ENCODE results near the gene FOLR3.
A peak's percentile ranks its signal among the peaks of the same experiment; 100 is the strongest.
"Not testable (repeated sequence)": the region's sequence is repeated elsewhere in the genome, so short reads cannot be mapped to it uniquely, and the experiment has no call there.

The FOLR3 gene

DNA sequence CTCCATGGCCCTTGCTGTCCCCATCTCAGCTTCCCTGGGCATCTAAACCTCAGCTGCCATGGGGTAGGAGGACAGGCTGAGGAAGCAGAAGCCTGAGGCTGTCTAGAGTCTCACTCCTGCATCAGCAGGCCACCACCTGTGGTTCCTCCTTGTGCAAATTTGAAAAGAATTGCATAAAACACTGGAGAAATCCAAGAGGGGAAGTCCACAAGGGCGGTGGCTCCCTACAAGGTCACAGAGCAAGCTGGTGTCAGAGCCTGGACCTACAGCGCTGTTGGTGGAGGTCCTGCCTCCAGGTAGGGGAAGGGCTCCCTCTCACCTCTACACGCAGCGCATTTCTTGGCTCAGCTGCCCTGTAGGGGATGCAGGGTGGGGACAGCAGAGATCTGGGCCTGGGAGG lies at the start of gene FOLR3:
Gene FOLR3, plus strand, starts transcription at position 253 of the 400 bp plus-strand sequence. CDS start 228 bp downstream, outside the sequence.
- DNase-seq, result not testable (repeated sequence)

DNA sequence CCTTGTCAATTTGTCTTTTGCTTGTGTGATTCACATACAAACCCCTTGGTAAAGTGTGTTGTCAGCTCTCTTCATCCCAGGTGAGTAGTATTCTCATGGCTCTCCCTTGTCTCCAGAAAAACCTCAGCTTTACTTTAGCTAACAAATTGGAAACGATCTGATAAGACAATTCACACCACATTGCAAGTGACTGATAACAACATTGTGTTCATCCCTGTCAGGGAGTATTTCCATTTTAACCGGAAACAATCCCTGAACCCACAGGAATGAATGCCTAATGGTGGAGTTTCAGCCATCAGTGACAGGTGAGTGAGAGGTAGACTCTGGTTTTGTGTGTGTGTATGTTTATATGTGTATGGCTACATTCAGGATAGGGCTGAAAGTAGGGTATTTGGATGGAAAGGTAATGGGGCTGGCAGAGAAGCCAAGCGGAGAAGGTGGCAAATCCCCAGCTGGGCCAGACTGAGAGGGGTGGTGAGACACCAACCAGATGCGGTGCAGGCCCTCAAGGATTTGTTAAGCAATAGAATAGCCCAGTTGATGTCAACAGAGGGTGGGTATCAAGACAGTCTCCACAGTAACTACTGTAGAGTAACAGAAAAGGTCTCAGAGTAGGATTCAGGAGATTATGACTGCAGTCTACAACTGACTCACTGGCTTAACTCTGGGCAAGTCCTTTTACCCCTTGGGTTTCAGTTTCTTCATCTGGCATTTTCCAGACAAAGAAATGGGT lies 47.3 kb upstream of the FOLR3 start:
- DNase-seq, result no peak

GRCh38 chr11:72091292-72091691 lies 44.2 kb upstream of the FOLR3 start:
- DNase-seq, result peak; percentile 87

GRCh38 chr11:72098741-72099140 lies 36.8 kb upstream of the FOLR3 start:
- DNase-seq, result no peak

DNA sequence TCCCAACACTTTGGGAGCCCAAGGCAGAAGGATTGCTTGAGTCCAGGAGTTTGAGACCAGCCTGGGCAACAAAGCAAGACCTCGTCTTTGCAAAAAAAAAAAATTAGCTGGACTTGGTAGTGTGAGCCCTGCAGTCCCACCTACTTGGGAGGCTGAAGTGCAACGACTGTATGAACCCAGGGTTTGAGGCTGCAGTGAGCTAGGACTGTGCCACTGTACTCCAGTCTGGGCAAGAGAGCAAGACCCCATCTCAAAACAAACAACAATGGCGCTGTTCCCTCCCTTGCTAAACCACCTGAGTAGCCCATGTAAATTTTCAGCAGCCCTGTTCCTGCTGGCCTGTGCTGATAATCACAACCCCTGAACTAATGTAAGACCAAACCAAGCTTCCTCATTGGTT lies 35.5 kb upstream of the FOLR3 start:
- no peak for DNase-seq

- DNase-seq, result no peak
Observed at GRCh38 chr11:72100462-72100861, 35.1 kb upstream of the FOLR3 start.

DNA sequence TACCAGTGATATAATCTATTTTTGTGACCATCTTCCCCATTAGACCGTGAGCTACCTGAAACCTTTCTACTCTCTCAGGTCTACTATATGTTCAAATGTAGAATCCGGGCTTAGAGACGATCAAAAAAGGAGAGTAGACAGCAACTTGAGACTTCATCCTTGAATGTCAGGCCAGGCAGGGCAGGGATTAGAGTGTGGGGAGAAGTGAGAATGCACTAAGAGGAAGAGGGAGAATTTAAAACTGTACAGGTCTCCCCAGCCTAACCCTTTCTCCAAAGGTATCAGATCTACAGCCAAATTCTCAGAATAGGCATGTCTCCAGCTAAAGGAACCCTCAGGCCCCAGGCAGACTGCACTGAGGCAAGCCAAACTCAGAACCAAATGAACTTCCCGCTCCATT lies 33.4 kb upstream of the FOLR3 start:
- DNase-seq, result no peak

DNA sequence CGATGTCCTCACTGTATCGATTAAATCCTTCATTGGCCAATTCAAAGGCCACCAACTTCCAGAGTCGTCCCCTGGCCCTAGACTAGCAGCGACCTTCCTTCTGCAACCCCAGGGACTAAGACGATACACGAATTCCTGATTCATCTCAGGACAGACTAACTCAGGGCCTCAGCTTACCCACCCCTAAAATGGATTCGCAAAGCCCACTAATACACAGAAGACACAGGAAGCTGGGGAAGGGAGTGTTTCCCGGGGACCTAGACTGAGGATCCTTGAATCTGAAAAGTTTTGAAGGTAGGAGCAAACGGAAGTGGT lies 32.9 kb upstream of the FOLR3 start:
- DNase-seq, result no peak

GRCh38 chr11:72102946-72103753 lies 32.4 kb upstream of the FOLR3 start, which contains the start of gene LAMTOR1:
Gene LAMTOR1 (minus strand): TSS chr11:72103297. CDS start chr11:72103224, 73 bp downstream.
- DNase-seq, result peak; percentile 99

DNA sequence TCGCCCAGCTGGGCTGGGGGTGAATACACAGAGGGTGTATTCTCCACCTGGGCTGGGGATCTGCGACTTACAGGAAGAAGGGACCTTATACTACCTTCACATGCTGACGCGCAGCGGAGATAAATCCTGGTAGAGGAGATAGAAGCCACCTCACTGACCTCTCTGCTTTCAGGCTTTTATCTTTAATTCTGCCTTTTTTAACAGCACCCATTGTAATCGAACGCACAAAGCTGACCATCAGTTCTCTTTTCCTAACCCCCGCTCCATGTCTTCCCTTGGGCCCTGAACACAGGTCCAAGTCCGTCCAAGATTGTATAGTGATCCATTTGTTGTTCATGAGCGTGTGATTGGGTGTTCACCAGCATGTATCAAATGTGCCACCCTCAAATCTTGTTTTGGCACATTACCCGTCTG lies 31.8 kb upstream of the FOLR3 start:
- DNase-seq, result no peak

DNA sequence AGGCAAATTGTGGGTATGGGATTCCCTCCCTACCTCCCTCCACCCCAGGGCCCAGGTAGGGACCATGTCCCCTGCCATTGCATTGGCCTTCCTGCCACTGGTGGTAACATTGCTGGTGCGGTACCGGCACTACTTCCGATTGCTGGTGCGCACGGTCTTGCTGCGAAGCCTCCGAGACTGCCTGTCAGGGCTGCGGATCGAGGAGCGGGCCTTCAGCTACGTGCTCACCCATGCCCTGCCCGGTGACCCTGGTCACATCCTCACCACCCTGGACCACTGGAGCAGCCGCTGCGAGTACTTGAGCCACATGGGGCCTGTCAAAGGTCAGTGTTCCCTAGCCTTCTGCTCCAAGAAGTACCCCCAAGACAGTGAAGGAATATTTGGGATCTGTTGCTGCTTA lies 29.6 kb upstream of the FOLR3 start, which contains the start of gene TOMT:
Gene TOMT, plus strand, starts transcription at position 37 of the 400 bp plus-strand sequence. Its CDS starts 28 bp downstream, at position 65.
- DNase-seq, result no peak

DNA sequence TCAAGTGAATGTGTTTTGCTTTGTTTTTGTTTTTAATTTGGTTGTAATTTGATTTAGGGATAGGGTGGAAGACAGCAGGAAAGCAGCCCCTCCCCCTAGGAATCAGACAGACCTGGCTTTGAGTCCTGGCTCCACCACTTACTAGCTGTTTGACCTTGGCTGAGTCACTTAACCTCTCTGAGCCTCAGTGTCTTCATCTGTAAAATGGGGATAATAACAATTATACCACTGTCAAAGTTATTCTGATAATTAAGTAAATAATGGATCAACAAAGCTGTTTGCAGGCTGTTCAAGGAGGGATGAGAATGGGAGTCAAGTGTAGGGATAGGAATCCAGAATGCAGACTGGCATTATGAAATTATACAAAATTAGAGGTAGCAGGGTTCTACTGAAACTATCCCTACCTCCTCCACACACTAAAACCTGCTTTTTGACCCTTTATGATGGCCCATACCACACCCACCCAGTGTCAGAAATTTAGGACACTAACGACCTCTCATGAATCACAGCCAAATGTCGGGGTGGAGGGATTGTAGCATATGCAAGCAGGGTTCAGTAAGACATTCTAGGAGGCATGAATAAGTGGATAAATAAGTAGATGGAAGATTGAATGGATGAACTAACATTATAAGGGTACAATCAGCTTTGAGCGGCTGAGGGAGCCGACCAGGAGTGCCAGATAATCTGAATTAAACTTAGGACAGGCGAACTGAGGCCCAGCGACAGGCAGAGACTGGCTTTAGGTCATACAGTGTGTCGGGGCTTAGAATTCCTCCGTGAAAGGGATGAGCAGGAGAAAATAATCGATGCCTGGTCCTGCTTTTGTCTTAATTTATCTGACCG lies 24.0 kb upstream of the FOLR3 start:
- no peak for DNase-seq

GRCh38 chr11:72112143-72112977 lies 23.2 kb upstream of the FOLR3 start, which contains the start of gene ANAPC15:
Gene ANAPC15 (minus strand): TSS chr11:72112695. CDS start chr11:72111276, 1,419 bp downstream.
- peak; percentile 99 for DNase-seq

DNA sequence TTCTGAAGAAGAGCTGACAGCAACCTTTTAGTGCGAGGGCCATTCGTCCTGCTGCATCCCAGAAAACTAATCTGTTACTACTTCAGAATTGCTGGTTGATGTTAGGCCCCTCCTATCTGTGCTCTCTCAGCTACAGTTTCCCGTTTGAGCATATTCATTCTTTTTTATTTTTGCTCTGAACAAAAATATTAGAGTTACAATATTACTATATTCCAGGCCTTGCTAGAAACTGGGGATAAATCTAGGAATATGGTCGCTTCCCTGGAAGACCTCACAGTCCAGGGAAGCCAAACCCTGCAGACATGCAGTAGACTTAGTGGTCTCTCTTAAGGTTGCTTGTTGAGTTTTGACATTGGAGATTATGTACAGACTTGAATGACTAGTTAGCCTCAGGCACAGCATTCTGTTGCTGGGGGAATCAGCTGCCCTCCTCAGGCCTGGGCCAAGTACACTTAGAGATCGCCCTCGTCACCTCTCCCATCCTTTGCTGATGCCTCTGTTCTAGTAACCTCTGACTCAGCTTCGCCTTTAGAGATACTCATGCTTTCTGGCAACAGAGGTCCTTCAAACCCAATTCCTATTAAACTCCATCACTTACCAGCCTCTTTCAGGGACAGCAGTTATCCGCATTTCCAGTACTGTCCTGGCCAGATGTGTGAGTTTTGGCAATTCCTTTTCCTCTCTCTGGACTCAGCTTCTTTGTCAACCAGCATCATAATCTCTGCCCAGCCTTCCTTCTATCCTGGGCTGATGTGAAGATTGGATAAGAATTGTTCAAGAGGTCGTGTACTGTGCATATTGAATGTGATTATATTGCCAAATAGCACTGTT lies 22.3 kb upstream of the FOLR3 start:
- DNase-seq, result peak; percentile 73

GRCh38 chr11:72114570-72114969 lies 21.0 kb upstream of the FOLR3 start:
- no peak for DNase-seq

DNA sequence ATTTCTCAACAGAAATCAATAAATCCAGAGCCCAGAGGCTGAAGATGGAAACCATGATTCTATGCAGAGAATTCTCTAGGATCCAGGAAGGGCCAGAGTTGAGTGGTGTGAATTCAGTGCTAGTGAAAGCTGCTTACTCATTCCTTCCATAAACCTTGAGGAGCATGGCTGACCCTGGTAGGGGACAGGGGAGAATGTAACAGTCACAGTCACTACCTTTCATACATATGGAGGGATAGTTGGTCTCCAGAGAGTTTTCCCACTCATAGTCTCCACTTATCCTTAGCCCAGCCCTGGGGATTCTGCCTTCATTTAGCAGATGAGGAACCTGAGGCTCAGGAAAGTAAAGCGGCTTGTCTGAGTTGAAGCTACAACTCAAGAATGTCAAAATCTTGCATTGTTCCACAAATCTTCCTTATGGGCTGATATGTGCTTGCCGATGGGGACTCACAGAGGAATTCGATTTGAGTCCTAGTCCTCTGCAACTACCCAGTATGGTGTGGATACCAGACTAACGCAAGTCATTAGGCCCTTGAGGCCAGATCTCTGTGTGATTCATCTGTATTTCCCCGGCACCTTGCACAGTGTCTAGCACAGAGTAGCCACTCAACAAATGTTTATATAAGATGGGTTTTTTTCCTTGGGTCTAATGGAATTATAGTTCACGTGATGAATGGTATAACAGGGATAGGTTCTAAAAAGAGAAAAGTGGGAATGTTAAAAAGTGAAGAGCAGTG lies 19.3 kb upstream of the FOLR3 start:
- no peak for DNase-seq

DNA sequence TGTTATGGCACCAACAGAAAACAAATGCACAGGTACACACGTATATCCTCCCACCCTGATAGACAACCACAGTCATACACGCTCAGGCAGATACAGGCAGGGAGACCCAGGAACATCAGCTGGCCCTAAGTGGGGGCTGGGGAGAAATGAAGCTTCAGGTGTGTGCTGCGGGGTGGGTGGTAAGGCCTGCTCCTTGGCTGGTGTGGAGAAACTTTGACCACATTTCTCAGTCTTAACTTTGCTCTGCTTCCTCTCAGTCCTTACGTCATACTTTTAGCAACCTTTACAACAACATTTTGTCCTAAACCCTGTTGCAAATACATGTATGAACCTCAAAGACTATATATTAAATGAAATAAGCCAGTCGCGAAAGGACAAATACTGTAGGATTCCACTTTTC lies 16.3 kb upstream of the FOLR3 start:
- no peak for DNase-seq

- no peak for DNase-seq
Observed at GRCh38 chr11:72120930-72121329, 14.6 kb upstream of the FOLR3 start.

GRCh38 chr11:72122607-72123006 lies 12.9 kb upstream of the FOLR3 start:
- DNase-seq, result no peak

DNA sequence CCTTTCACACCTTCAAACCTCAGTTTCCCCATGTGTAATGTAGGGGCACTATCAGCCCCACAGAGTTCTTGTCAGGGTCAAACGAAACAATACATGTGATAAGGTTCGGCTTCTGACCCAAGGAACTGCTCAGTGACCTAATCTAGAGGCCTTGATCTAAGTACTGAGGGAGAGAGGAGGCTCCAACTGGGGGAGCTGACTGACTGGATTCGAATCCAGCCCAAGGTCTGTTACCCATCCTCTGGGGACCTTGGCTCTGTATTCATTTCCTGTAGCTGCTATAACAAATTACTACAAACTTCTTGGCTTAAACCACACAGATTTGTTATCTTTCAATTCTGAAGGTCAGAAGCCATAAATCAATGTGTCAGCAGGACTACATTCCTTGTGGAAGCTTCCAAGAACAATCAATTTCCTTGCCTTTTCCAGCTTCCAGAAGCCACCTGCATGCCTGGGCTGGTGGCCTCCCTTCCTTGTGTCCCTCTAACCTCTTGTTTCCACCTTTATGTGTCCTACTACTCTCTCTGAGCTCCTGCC lies 12.3 kb upstream of the FOLR3 start:
- DNase-seq, result no peak

All from islet precursor cell (in vitro differentiated cells).